Endothelial cell of umbilical vein (primary cell): ENCODE data around the gene FMN1.

Experiments used
- CTCF ChIP-seq, 2 donors: IDR thresholded peaks; 1 replicate in 1 of 2; 2 replicates in 1 of 2; pipeline ENCODE4 v1.5.1; 2011; ENCODE audit warnings: low read length in 2 of 2, mild to moderate bottlenecking in 2 of 2, moderate library complexity in 2 of 2, control low read depth in 1 of 2, inconsistent platforms in 1 of 2, low read depth in 1 of 2; ENCODE audit not compliant: insufficient read depth in 1 of 2; ENCODE audit errors: extremely low read depth in 1 of 2
- EZH2 ChIP-seq: IDR thresholded peaks from 2 replicates; pipeline ENCODE4 v1.6.1; 2012; ENCODE audit warnings: borderline replicate concordance, low read depth, mild to moderate bottlenecking, moderate library complexity, low read length, inconsistent platforms; ENCODE audit not compliant: severe bottlenecking
- FOS ChIP-seq: IDR thresholded peaks from 2 replicates; pipeline ENCODE4 v1.6.1; 2011; ENCODE audit warnings: mild to moderate bottlenecking, low read length, moderate library complexity, borderline replicate concordance; ENCODE audit not compliant: insufficient read depth
- GATA2 ChIP-seq: IDR thresholded peaks from 2 replicates; pipeline ENCODE4 v1.7.0; 2011; ENCODE audit warnings: low read depth, mild to moderate bottlenecking, moderate library complexity, mixed read lengths, low read length; ENCODE audit not compliant: insufficient read length, insufficient read depth
- JUN ChIP-seq: IDR thresholded peaks from 2 replicates; pipeline ENCODE4 v1.6.1; 2011; ENCODE audit warnings: borderline replicate concordance, low read depth; ENCODE audit not compliant: insufficient read length, insufficient read depth
- MAX ChIP-seq: IDR thresholded peaks from 2 replicates; pipeline ENCODE4 v1.6.1; 2011; ENCODE audit not compliant: insufficient read depth, insufficient read length
- MYC ChIP-seq: IDR thresholded peaks from one replicate; pipeline ENCODE4 v1.6.1; 2011; ENCODE audit warnings: mild to moderate bottlenecking, low read depth, low read length
- POLR2A ChIP-seq: IDR thresholded peaks from 2 replicates; pipeline ENCODE4 v1.6.1; 2012; ENCODE audit warnings: low read depth, mild to moderate bottlenecking, control low read depth, low read length
- POLR2AphosphoS5 ChIP-seq: IDR thresholded peaks from 2 replicates; pipeline ENCODE4 v1.6.1; 2012; ENCODE audit warnings: low read depth, mild to moderate bottlenecking, control low read depth, low read length, moderate library complexity; ENCODE audit not compliant: insufficient read depth

GRCh38 chr15:32750979-32751378 is 443.5 kb downstream of the FMN1 start:
- no peak for TF ChIP-seq CTCF (IDR thresholded peaks at IDR 0.05; ENCODE audit: extremely low read depth in 1 of 2, insufficient read depth in 1 of 2, low read depth in 1 of 2, low read length in 2 of 2)
- TF ChIP-seq POLR2A, result no peak
- TF ChIP-seq MAX, result no peak
- TF ChIP-seq POLR2AphosphoS5, result no peak
- no peak for TF ChIP-seq EZH2
- TF ChIP-seq MYC, result no peak
- TF ChIP-seq FOS, result no peak
- no peak for TF ChIP-seq GATA2
- no peak for TF ChIP-seq JUN
